ENCODE measurements around the gene TBC1D22A.

TBC1D22A gene

GRCh38 chr22:47148510-47148909 lies 386.1 kb downstream of the TBC1D22A start:
- DNase-seq (ENCODE audit: low read depth in 2 of 2): no peak
- TF ChIP-seq, protein P1, sequence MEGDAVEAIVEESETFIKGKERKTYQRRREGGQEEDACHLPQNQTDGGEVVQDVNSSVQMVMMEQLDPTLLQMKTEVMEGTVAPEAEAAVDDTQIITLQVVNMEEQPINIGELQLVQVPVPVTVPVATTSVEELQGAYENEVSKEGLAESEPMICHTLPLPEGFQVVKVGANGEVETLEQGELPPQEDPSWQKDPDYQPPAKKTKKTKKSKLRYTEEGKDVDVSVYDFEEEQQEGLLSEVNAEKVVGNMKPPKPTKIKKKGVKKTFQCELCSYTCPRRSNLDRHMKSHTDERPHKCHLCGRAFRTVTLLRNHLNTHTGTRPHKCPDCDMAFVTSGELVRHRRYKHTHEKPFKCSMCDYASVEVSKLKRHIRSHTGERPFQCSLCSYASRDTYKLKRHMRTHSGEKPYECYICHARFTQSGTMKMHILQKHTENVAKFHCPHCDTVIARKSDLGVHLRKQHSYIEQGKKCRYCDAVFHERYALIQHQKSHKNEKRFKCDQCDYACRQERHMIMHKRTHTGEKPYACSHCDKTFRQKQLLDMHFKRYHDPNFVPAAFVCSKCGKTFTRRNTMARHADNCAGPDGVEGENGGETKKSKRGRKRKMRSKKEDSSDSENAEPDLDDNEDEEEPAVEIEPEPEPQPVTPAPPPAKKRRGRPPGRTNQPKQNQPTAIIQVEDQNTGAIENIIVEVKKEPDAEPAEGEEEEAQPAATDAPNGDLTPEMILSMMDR (IDR thresholded peaks at IDR 0.05; ENCODE audit: low read depth, low read length): no peak
- no peak overlapping the region for H3K4me3 ChIP-seq (replicated peaks in 1 of 2; ENCODE audit: low read depth in 2 of 2, low read length in 2 of 2)

DNA sequence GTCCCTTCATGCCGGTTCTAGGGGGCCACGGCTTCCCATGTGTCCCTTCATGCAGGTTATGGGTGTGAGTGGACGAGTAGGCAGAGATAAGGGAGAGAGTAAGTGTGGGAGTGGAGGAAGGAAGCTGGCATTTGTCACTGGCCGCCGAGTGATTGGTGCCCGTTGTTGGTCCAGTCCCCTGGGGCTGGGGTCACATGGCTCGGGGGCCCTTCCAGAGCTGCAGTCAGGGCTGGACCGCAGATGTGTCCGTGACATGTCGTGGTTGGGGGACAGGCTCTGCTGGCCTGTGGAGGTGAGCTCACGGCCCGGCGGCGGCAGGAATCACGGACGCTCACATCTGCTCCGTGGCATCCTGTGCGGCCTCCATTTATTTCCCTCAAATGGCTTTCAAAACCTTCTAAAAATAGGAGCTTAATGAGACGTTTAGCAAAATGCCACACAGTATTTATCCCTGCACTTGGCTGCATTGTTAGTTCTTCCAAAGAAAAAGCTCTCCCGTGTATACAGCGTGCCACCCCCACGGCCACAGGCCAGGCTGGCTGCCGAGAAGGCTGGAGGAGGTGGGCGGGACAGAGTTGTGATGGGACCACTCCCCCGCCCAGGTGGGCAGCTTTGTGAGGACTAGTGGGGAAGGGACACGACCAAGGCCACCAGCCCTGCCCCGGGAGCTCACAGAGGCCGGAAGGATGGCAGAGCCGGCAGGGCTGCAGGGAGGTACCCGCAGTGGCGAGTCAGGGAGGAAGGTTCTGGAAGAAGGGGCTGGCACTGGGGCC lies 386.7 kb downstream of the TBC1D22A start:
- H3K4me3 ChIP-seq (replicated peaks in 1 of 2; ENCODE audit: low read depth in 2 of 2, low read length in 2 of 2): no peak overlapping the region
- TF ChIP-seq, protein P1 (IDR thresholded peaks at IDR 0.05; ENCODE audit: low read depth, low read length): no peak
- no peak for DNase-seq (ENCODE audit: low read depth in 2 of 2)

DNA sequence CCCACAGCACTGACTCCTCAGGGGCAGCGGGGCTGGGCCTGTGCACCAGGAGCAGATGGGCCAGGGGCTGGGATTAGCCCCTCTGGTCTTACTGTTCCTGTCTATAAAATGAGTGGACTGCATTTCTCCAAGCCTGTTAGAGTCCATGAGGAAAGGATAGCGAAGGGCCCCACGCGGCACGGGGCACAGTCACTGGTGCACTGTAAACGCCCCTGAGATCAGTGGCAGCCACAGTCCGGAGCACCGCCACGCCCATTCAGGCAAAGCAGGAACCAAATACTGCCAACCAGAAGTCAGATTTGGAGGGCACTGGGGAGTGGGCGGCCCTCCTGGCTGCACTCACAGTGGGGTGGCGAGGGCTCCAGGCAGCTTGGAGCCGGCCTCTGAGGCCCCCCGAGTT lies 387.5 kb downstream of the TBC1D22A start:
- TF ChIP-seq, protein P1 (IDR thresholded peaks at IDR 0.05; ENCODE audit: low read depth, low read length): no peak
- no peak for DNase-seq (ENCODE audit: low read depth in 2 of 2)
- H3K4me3 ChIP-seq (replicated peaks in 1 of 2; ENCODE audit: low read depth in 2 of 2, low read length in 2 of 2): no peak overlapping the region

DNA sequence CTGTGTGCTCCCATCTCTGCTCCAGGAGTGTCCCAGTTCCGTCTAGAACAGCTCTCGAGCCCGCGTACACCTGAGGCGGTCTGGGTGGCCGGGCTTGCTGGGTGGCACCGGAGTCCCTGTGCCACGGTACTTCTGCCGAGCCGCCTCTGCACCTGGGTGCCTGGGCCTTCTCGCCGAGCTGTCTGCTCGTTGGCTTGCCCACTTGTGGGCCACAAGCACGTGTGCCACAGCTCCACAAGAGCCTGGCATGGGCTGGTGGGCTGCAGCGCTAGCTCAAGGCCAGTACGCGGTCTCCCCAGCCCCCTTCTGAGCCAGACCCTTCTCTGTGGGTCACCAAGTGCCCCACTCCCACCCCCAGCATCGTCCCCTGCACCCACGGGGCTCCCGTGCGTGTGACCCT lies 388.0 kb downstream of the TBC1D22A start:
- TF ChIP-seq, protein P1 (IDR thresholded peaks at IDR 0.05; ENCODE audit: low read depth, low read length): no peak

DNA sequence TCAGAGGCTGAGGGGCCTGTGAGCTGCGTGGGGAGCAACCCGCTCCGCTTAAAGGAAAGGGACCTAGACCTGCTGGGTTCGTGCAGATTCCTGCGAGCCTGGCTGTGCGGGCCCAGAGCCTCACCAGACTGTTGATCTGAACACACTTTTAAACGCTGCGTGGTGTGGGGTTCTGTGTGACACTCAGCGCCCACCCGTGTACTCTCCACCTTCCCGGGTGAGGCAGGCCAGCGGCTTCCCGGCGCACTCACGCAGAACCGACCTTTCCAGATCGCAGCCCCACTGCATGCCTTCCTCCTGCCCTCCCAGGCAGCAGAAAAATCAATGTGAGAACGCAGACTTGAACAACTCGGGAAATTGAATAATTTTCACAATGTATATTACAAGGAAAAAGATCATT lies 388.6 kb downstream of the TBC1D22A start:
- DNase-seq (ENCODE audit: low read depth in 2 of 2): no peak
- TF ChIP-seq, protein P1 (IDR thresholded peaks at IDR 0.05; ENCODE audit: low read depth, low read length): no peak
- H3K4me3 ChIP-seq (replicated peaks in 1 of 2; ENCODE audit: low read depth in 2 of 2, low read length in 2 of 2): no peak overlapping the region

More for the DNA sequence above, 388.0 kb downstream of the TBC1D22A start:
- DNase-seq (ENCODE audit: low read depth in 2 of 2): no peak
- H3K4me3 ChIP-seq (replicated peaks in 1 of 2; ENCODE audit: low read depth in 2 of 2, low read length in 2 of 2): no peak overlapping the region

DNA sequence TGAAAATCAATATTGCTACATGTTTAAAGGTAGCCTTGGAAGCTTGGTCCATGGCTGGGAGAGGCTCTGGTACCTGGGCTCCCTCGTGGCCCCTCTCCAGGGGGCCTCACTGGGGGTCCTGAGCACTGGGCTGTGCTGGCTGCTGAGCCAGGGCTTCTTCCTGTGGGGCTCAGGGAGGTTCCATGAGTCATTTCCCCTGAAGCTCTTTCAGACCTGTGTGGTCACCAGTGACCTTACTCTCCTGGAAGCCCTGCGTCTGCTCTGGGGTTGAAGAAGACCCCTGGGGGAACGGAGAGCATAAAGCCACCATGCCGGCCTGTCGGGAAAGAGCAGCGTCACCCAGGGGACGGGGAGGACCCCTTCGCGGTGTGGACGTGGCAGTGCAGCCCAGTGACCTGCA lies 389.0 kb downstream of the TBC1D22A start:
- peak; percentile 36 to 55 for DNase-seq (ENCODE audit: low read depth in 2 of 2)
- TF ChIP-seq, protein P1 (IDR thresholded peaks at IDR 0.05; ENCODE audit: low read depth, low read length): no peak
- no peak overlapping the region for H3K4me3 ChIP-seq (replicated peaks in 1 of 2; ENCODE audit: low read depth in 2 of 2, low read length in 2 of 2)

GRCh38 chr22:47152236-47152635 lies 389.8 kb downstream of the TBC1D22A start:
- no peak overlapping the region for H3K4me3 ChIP-seq (replicated peaks in 1 of 2; ENCODE audit: low read depth in 2 of 2, low read length in 2 of 2)
- TF ChIP-seq, protein P1 (IDR thresholded peaks at IDR 0.05; ENCODE audit: low read depth, low read length): no peak
- DNase-seq (ENCODE audit: low read depth in 2 of 2): no peak
